ENCODE measurements around the gene DAPK1. TPM values are rescaled to one million over a fixed set of nuclear protein-coding genes. Genes with fewer than 3 reads are reported as not detected.

The DAPK1 gene
- total and polyA plus RNA-seq, 10 of the 15 experiments (the other 5 are each of a cell fraction or from before 2014, with no cell fraction given), result 8.2 to 94.7 (median 51.6) TPM

- RAD21 ChIA-PET (ENCODE audit: unreplicated experiment), result no interaction called here
- no TSS peak for BruUV-seq (replicated peaks)
- Histone ChIP-seq H3K27me3 (replicated peaks in 1 of 2; ENCODE audit: control insufficient read depth in 2 of 2, insufficient read depth in 2 of 2, low read length in 1 of 2) (no peaks in the 10 kb centered on the region), H3K27ac (ENCODE audit: control insufficient read depth, insufficient read depth) (no peak overlapping the region), H3K9ac (ENCODE audit: control insufficient read depth, insufficient read depth, low read length) (no peak overlapping the region), H3K36me3 (ENCODE audit: control insufficient read depth in 2 of 2, insufficient read depth in 2 of 2, low read length in 1 of 2) (peaks cover 2 to 12% of the 10 kb centered on the region in 2 experiments), H3K79me2 (ENCODE audit: control insufficient read depth, insufficient read depth, low read length) (no peaks in the 10 kb centered on the region), H2AFZ (ENCODE audit: control insufficient read depth, low read depth, low read length) (no peak overlapping the region), H4K20me1 (ENCODE audit: control insufficient read depth, insufficient read depth) (no peaks in the 10 kb centered on the region), H3K9me3 (replicated peaks; ENCODE audit: control insufficient read depth, insufficient read depth, low read length) (no peaks in the 10 kb centered on the region), H3K4me2 (ENCODE audit: control insufficient read depth, insufficient read depth) (no peak overlapping the region), H3K4me1 (ENCODE audit: control insufficient read depth, insufficient read depth, low read length) (no peaks in the 10 kb centered on the region), H3K4me3 (no peak overlapping the region)
- ATAC-seq (no peak), DNase-seq (ENCODE audit: low read depth, low spot score) (no peak), FAIRE-seq (no peak)
- SMC1A ChIA-PET (ENCODE audit: uncharacterized antibody, unreplicated experiment), result no interaction called here
- POLR2A ChIA-PET, result no interaction called here
- intact Hi-C loops (cut with micrococcal nuclease; ENCODE audit: unreplicated experiment) (no loop called here), in situ Hi-C loops (cut with MboI) (no loop called here)
- WGBS (ENCODE audit: insufficient coverage, insufficient replicate concordance, low lambda C conversion rate, missing lambda C conversion rate), result 67% methylated on average over 3 of the region's 3 CpGs
- CTCF ChIA-PET, result interaction anchor here (1.0 kb wide), 1 partner anchor 17 kb away, joined by 3 read pairs; no protein-coding TSS in a partner anchor
- TF ChIP-seq CBX3 (IDR thresholded peaks at IDR 0.05; ENCODE audit: borderline replicate concordance, low read depth) (no peak), HDGF (IDR thresholded peaks at IDR 0.05) (no peak), NFYB (IDR thresholded peaks at IDR 0.05; ENCODE audit: insufficient read depth, low read depth, low read length) (no peak), STAT3 (IDR thresholded peaks at IDR 0.05; ENCODE audit: low read depth, low read length) (no peak), SREBF1 (IDR thresholded peaks at IDR 0.05; ENCODE audit: low read length) (no peak)
Observed at GRCh38 chr9:87646546-87646945, 148.9 kb downstream of the DAPK1 start.

- no TSS peak for BruUV-seq (replicated peaks)
- DNase-seq (ENCODE audit: low read depth, low spot score) (no peak), FAIRE-seq (no peak), ATAC-seq (no peak)
- ChIA-PET RAD21 (ENCODE audit: unreplicated experiment) (no interaction called here), POLR2A (no interaction called here), CTCF (interaction anchor here (1.0 kb wide), 1 partner anchor 16 kb away, joined by 3 read pairs; no protein-coding TSS in a partner anchor), SMC1A (ENCODE audit: uncharacterized antibody, unreplicated experiment) (no interaction called here)
- H3K4me1 ChIP-seq (ENCODE audit: control insufficient read depth, insufficient read depth, low read length), result no peaks in the 10 kb centered on the region
- no peaks in the 10 kb centered on the region for H3K27me3 ChIP-seq (replicated peaks in 1 of 2; ENCODE audit: control insufficient read depth in 2 of 2, insufficient read depth in 2 of 2, low read length in 1 of 2)
- 93% methylated on average over 8 of the region's 8 CpGs for WGBS (ENCODE audit: insufficient coverage, insufficient replicate concordance, low lambda C conversion rate, missing lambda C conversion rate)
- in situ Hi-C loops (cut with MboI), result no loop called here
- no peak overlapping the region for H3K9ac ChIP-seq (ENCODE audit: control insufficient read depth, insufficient read depth, low read length)
- H2AFZ ChIP-seq (ENCODE audit: control insufficient read depth, low read depth, low read length), result no peak overlapping the region
- H4K20me1 ChIP-seq (ENCODE audit: control insufficient read depth, insufficient read depth), result no peaks in the 10 kb centered on the region
- intact Hi-C loops (cut with micrococcal nuclease; ENCODE audit: unreplicated experiment), result no loop called here
- H3K4me2 ChIP-seq (ENCODE audit: control insufficient read depth, insufficient read depth), result no peak overlapping the region
- H3K9me3 ChIP-seq (replicated peaks; ENCODE audit: control insufficient read depth, insufficient read depth, low read length), result no peaks in the 10 kb centered on the region
- peaks cover 2 to 12% of the 10 kb centered on the region in 2 experiments for H3K36me3 ChIP-seq (ENCODE audit: control insufficient read depth in 2 of 2, insufficient read depth in 2 of 2, low read length in 1 of 2)
- H3K27ac ChIP-seq (ENCODE audit: control insufficient read depth, insufficient read depth), result no peak overlapping the region
- no peaks in the 10 kb centered on the region for H3K79me2 ChIP-seq (ENCODE audit: control insufficient read depth, insufficient read depth, low read length)
- H3K4me3 ChIP-seq, result no peak overlapping the region
- TF ChIP-seq PAX5 (IDR thresholded peaks at IDR 0.05; ENCODE audit: borderline replicate concordance, low read depth, low read length) (no peak), CBX3 (IDR thresholded peaks at IDR 0.05; ENCODE audit: borderline replicate concordance, low read depth) (no peak), E4F1 (IDR thresholded peaks at IDR 0.05; ENCODE audit: borderline replicate concordance, partially characterized antibody) (no peak), MXI1 (IDR thresholded peaks at IDR 0.05; ENCODE audit: low read depth, low read length) (no peak), PRDM15 (CRISPR knock-in tag; IDR thresholded peaks at IDR 0.05) (no peak), ELK1 (IDR thresholded peaks at IDR 0.05; ENCODE audit: low read depth, low read length) (no peak), NR2C2 (IDR thresholded peaks at IDR 0.05; ENCODE audit: borderline replicate concordance, control insufficient read depth, insufficient read length, low read depth) (no peak)
Observed at GRCh38 chr9:87647114-87647513, 149.4 kb downstream of the DAPK1 start.
